A673 (cell line): ENCODE results near the gene HHLA2. TPM values are rescaled to one million over a fixed set of nuclear protein-coding genes. Genes with fewer than 3 reads are reported as not detected.

Experiments used
- BruUV-seq: library from RNA; stranded (reverse); fragments of 400-500 nt; replicated peaks from 2 replicates; lab custom pipeline; 2021; lab: Mats Ljungman, UMichigan
- CTCF ChIA-PET: fragments of 300-600 bp; sonication (Branson Sonifier 250); formaldehyde crosslinking; loops from one replicate; lab custom pipeline; 2022; ENCODE audit warnings: antibody characterized with exemption; lab: Charles Lee
- POLR2A ChIA-PET: fragments of 300-600 bp; sonication (Branson Sonifier 250); formaldehyde crosslinking; loops from one replicate; lab custom pipeline; 2022; ENCODE audit warnings: antibody characterized with exemption; ENCODE audit not compliant: low non-redundant PET; lab: Charles Lee
- DNase-seq: peaks from one replicate; pipeline ENCODE4 v3.0.0-alpha.2; 2015; ENCODE audit warnings: low spot score
- H3K27ac ChIP-seq: fragments of 200-600 bp; sonication (generic); 2 replicates; pipeline ENCODE4 v1.5.1; 2016; ENCODE audit warnings: mixed run types, low read depth, mild to moderate bottlenecking, mixed read lengths, antibody characterized with exemption, low read length; ENCODE audit not compliant: poor library complexity, severe bottlenecking
- H3K27me3 ChIP-seq: fragments of 200-600 bp; sonication (generic); replicated peaks from 2 replicates; pipeline ENCODE4 v1.6.1; 2017; ENCODE audit warnings: mixed run types, low read depth, mild to moderate bottlenecking, mixed read lengths, antibody characterized with exemption, low read length; ENCODE audit not compliant: insufficient read depth, poor library complexity
- H3K36me3 ChIP-seq: fragments of 200-600 bp; sonication (generic); 2 replicates; pipeline ENCODE4 v1.6.1; 2016; ENCODE audit warnings: mixed run types, mild to moderate bottlenecking, mixed read lengths, antibody characterized with exemption, low read length; ENCODE audit not compliant: insufficient read depth, poor library complexity, severe bottlenecking
- H3K4me1 ChIP-seq: fragments of 200-600 bp; sonication (generic); 2 replicates; pipeline ENCODE4 v1.6.1; 2017; ENCODE audit warnings: mixed run types, mild to moderate bottlenecking, mixed read lengths, antibody characterized with exemption, low read length; ENCODE audit not compliant: insufficient read depth, poor library complexity, severe bottlenecking
- H3K4me3 ChIP-seq: fragments of 200-600 bp; sonication (generic); 2 replicates; pipeline ENCODE4 v1.5.1; 2016; ENCODE audit warnings: low read depth, mixed run types, mild to moderate bottlenecking, mixed read lengths, low read length; ENCODE audit not compliant: poor library complexity, severe bottlenecking
- H3K9me3 ChIP-seq: fragments of 200-600 bp; sonication (generic); 2 replicates; pipeline ENCODE4 v1.6.1; 2016; ENCODE audit warnings: mixed run types, low read depth, mild to moderate bottlenecking, mixed read lengths, antibody characterized with exemption, low read length; ENCODE audit not compliant: poor library complexity, severe bottlenecking
- CTCF ChIP-seq: fragments of 300-800, 200-600 bp; sonication (generic); conservative IDR thresholded peaks from 2 replicates; pipeline ENCODE4 v1.5.1; 2017; ENCODE audit warnings: low read depth, mild to moderate bottlenecking, antibody characterized with exemption, low read length, moderate library complexity, mixed read lengths
- EZH2 ChIP-seq: fragments of 200-600 bp; sonication (generic); IDR thresholded peaks from 2 replicates; pipeline ENCODE4 v1.6.1; 2017; ENCODE audit warnings: borderline replicate concordance, low read depth, mild to moderate bottlenecking, mixed read lengths, antibody characterized with exemption, low read length; ENCODE audit not compliant: poor library complexity, severe bottlenecking
- intact Hi-C: fragments of 100-400 bp; cut with micrococcal nuclease; formaldehyde crosslinking; loops from one replicate; pipeline ENCODE4 v1.10.0; 2022; ENCODE audit not compliant: unreplicated experiment
- total RNA-seq: library from RNA; stranded (reverse); gene quantifications from 2 replicates; pipeline ENCODE4 v1.2.3, GENCODE V29; 2021

Gene HHLA2
- total RNA-seq, 1 experiment from 2014 or later: not detected

- POLR2A ChIA-PET: no interaction called here
- CTCF ChIA-PET: no interaction called here
- no TSS peak for BruUV-seq
These were observed 85.3 kb downstream of the HHLA2 start for GRCh38 chr3:108381529-108382140.

GRCh38 chr3:108383306-108383705 lies 87.0 kb downstream of the HHLA2 start:
- no peak for TF ChIP-seq EZH2
- no peak for TF ChIP-seq CTCF
- BruUV-seq: no TSS peak
- Histone ChIP-seq H3K27me3 (no peaks in the 10 kb centered on the region), H3K4me3 (no peak overlapping the region), H3K4me1 (no peaks in the 10 kb centered on the region), H3K27ac (no peak overlapping the region), H3K9me3 (no peaks in the 10 kb centered on the region), H3K36me3 (no peaks in the 10 kb centered on the region)
- ChIA-PET POLR2A (no interaction called here), CTCF (no interaction called here)
- DNase-seq: no peak
- intact Hi-C loops: no loop called here

More at GRCh38 chr3:108381529-108382140, 85.3 kb downstream of the HHLA2 start:
- H3K36me3 ChIP-seq: no peaks in the 10 kb centered on the region
- H3K9me3 ChIP-seq: no peaks in the 10 kb centered on the region
- no peaks in the 10 kb centered on the region for H3K27me3 ChIP-seq
- no peak for TF ChIP-seq CTCF
- TF ChIP-seq EZH2: no peak
- H3K4me1 ChIP-seq: no peaks in the 10 kb centered on the region
- H3K4me3 ChIP-seq: no peak overlapping the region
- no peak overlapping the region for H3K27ac ChIP-seq
- intact Hi-C loops: no loop called here
- DNase-seq: no peak

GRCh38 chr3:108387063-108387462 lies 90.7 kb downstream of the HHLA2 start:
- Histone ChIP-seq H3K9me3 (no peaks in the 10 kb centered on the region), H3K4me3 (no peak overlapping the region), H3K27me3 (no peaks in the 10 kb centered on the region), H3K27ac (no peak overlapping the region), H3K4me1 (no peaks in the 10 kb centered on the region), H3K36me3 (no peaks in the 10 kb centered on the region)
- no TSS peak for BruUV-seq
- no peak for DNase-seq
- intact Hi-C loops: no loop called here
- no peak for TF ChIP-seq CTCF
- TF ChIP-seq EZH2: no peak
- ChIA-PET POLR2A (no interaction called here), CTCF (no interaction called here)
